NCI-H2029 treated with DMSO at 0.1 percent for 48 hours (cell line): ENCODE data around the gene SLC7A10.

ENCODE experiments used
- DNase-seq: peaks from one replicate; lab custom pipeline; 2025; lab: John Stamatoyannopoulos, UW

SLC7A10 gene

DNA sequence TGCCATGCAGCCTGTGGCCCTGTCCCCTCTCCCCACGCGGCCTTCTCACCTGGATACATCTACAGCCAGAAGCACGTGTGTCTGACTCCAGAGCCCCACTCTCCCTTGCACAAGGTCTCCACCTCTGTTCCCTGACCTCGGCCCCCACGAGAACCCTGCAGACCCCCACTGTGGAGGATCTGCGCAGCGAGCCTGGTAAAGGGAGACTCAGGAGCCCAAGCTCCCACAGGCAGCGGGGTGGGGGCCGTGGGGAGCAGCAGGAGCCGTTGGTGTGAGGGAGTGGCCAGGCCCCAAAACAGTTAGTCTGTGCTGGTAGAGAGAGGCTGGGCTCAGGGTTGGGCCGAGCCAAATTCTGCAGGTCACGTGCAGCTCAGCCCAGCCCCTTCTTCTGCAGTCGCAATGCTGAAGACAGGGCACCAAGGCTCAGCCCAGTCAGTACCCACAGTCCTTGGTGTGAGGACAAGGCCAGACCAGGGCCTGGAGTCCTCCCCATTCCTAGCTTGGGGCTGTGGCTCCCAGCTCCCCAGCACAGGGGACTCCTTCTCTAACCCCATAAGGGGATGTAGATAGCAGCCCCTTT is 28.7 kb upstream of the SLC7A10 start:
- DNase-seq, result no peak

DNA sequence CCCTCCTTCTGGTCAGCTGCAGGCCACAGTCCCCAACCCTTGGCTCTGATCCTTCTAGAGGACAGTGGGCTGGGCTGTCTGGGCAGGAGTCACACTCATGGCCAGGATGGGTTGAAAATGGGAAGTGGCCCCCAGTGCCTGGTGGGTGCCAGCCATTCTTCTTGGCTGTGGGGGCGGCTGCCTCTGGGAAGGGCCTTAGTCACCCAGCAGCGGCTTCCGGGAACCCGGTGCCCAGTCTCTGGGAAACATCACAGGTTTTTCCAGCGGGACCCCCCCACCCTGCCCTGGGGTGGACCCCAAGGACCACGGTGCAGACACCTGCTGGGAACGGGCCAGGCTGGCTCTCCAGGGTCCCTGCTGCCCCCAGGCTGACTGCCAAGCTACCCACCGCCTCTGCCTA is 27.3 kb upstream of the SLC7A10 start:
- DNase-seq, result no peak

DNA sequence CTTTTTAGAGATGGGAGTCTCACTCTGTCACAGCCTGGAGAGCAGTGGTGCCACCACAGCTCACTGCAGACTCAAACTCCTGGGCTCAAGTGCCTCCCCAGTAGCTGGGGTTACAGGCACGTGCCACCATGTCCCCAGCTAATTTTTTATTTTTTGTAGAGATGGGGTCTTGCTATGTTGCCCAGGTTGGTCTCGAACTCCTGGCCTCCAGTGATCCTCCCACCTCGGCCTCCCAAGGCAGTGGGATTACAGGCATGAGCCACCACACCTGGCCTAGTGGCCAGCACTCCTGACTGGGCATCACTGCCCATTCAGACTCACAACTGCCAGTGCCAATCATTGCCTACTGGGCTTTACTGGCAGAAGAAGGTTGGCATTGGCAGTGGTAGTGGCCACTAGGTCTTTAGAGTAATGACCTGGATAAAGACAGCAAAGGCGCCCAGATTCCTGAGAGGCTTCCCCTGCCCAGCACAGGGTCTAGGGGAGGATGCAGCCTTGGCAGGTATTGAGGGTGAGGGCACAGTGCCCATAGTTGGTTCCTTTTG is 26.8 kb upstream of the SLC7A10 start:
- no peak for DNase-seq

DNA sequence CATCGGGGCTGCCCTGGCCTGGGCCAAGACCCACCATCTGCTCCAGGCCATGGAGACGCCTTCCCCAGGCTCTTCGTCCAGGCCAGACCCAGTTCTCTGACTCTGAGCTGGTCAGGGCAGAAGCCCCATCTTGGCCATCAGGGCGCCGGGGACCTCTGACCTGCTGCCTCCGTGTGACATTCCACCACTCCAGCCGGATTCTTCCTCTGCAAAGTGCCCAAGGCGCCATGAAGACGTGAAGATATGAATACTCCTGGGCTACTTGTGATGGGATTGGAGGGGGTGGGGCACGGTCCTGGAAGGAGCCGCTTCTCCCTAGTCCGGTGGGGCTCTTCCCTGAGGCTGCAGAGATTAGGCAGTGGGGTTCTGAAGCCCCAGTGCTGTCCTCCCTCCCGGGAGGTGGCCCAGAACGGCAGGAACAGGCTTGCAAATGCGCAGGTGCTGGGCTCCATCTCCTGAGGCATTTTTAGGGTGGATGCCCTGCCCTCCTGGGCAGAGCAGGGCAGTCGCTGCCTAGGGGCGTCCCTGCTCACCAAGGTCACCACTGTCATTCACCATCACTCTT is 26.0 kb upstream of the SLC7A10 start:
- DNase-seq, result no peak

DNA sequence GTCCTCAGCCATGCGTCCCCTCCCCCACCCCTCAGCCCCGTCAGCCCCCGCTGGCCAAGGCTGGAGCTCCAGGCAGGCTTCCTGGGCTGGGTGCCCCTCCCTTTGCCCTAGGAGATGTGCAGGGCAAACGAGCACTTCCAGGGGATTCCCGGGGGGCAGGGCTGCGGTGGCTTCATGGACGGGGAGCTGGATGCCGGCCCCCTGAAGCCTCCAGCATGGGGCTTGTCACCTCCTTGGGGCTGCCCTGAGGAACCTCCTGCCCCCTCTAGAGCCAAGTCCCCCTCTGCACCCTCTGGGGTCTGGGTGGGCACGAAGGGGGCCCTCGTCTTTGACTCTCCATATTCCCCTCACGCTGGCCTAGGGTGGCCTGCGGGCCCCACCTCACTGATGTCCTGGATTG is 25.4 kb upstream of the SLC7A10 start:
- no peak for DNase-seq

DNA sequence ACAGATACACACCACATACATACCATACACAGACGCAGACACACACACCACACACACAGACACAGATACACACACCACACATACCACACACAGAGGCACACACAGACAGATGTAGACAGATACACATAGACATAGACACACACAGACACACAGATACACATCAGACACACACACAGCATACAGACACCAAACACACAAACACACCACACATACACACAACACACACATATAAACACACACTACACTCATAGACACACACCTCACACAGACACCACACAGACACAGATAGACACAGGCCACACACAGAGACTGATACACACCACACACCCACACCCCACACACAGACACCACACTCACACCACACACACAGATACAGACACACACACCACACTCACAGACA is 24.9 kb upstream of the SLC7A10 start:
- DNase-seq, result no peak

DNA sequence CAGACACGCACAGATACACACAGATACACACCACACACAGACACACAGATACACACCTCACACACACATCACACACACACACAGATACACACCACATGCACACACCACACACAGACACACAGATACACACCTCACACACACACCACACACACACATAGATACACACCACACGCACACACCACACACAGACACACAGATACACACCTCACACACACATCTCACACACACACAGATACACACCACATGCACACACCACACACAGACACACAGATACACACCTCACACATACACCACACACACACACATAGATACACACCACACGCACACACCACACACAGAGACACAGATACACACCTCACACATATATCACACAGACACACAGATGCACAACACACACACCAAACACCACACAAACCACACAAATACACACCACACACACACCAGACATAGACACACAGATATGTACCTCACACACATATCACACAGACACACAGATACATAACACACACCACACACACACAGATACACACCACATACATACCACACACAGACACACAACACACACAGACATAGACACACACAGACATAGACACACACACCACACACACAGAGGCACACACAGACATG is 24.2 kb upstream of the SLC7A10 start:
- no peak for DNase-seq

DNA sequence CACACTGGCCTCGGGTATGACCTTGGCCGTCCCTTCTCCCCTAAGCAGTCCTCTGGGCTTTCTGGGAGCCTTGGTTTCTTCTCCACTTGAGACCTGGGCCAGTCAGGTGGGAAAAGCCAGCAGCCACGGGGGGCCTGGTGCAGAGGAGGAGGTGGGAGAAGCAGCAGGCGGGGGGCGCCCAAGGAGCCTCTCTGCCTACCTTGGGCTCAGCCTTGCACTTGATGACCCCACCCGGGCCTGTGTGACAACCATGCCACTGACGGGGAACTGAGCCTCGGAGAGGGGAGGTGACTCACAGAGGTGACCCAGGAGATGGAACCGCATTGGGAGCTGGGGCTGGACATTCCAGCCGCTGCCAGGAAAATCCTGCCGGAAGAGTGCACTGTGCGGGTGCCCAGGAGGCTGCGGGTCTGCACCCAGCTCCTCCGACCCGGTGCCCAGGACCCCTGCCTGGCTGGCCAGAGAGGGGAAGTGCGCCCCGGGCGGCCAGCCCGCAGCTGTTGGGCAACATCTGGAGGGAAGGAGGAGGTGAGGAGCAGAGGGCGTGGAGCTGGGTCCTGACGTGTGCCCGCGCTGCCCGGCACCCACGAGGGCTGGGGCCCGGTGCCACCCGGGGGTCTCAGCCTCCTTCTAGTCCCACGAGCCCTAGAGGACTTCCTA is 23.4 kb upstream of the SLC7A10 start:
- DNase-seq, result no peak

DNA sequence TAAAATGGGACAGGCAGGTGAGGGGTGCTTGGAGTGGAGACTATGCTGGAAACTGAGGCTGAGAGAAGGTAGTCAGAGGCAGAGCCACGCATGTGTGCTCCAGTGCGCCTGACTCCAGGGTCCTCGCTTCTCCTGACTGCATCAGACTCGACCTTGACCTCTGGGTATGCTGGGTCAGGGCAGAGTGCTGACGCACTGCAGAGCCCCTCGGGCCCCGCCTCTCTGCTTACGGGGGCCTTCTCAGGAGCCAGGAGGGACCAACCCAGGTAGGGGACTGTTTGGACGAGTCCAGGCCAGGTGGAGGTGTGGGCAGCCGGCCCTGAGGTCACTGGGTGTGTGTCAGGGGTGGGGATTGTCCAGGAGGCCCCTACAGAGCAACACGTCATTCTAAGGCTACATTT is 22.9 kb upstream of the SLC7A10 start:
- no peak for DNase-seq

DNA sequence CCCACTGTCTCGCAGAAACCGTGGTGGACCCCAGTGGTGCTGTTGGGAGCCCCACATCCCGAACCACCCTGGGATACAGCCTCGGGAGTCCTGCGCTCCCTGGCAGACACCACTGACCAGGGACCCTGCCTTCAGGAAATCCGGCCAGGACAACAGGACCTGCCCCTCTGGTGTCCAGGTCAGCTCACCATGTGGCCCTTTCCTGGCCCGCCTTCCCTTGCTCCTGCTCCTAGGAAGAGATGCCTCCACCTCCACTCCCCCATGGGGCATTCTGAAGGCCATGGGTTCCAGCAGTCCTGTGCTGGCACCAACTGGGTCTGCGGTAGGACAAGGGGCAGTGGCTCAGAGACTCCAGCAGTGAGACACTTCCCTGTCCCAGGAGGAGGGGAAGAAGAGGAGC is 22.5 kb upstream of the SLC7A10 start:
- no peak for DNase-seq

DNA sequence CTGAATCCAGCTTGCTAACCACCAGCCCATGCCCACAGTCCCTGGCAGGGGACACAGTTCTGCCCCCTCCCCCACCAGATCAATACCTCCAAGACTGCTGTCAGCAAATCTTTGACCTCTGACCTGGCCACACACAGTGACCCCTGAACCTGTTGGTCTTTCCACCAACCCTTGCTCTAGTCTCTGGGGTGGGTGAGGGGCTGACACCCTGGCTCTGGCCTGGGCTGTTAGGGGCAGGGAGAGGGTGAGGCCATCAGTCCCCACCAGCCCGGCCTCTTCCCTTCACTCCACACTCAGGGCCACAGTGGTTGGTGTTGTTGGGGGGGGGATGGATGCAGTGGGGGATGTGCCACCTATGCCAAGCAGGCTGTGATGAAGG is 21.8 kb upstream of the SLC7A10 start:
- no peak for DNase-seq

DNA sequence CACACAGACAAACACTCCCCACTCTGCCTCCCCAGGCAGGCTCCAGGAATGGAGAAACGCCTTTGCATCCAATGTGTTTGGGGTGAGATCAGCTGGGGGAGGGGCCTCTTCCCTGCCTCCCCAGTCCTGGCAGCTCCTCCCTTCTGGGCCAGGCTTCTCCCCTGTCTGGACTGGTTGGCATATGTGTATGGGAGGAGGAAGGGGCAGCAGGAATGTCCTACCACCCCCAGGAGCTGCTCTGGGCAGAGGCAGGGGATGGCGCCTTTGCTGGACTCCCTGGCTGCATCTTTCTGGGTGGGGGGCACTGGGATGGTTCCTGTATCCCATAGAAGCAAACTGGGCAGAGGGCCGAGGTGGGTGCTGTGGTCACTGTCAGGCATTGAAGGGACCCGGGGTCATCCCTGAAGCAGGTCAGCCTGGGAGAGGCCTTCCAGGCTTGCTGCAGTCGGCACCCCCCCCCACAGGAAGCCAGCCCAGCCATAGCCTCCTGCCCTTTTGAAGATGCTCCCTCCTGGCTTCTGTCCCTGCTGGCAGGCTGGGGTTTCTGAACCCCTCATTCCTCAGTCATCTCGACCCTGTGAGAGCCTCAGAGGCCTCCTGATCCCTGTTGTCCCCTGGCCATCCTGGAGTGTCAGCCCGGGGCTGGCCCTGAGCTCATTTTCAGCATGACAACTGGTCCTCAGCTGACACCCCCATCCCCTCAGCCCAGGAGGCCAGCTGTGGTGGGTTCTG is 21.2 kb upstream of the SLC7A10 start:
- DNase-seq, result no peak

DNA sequence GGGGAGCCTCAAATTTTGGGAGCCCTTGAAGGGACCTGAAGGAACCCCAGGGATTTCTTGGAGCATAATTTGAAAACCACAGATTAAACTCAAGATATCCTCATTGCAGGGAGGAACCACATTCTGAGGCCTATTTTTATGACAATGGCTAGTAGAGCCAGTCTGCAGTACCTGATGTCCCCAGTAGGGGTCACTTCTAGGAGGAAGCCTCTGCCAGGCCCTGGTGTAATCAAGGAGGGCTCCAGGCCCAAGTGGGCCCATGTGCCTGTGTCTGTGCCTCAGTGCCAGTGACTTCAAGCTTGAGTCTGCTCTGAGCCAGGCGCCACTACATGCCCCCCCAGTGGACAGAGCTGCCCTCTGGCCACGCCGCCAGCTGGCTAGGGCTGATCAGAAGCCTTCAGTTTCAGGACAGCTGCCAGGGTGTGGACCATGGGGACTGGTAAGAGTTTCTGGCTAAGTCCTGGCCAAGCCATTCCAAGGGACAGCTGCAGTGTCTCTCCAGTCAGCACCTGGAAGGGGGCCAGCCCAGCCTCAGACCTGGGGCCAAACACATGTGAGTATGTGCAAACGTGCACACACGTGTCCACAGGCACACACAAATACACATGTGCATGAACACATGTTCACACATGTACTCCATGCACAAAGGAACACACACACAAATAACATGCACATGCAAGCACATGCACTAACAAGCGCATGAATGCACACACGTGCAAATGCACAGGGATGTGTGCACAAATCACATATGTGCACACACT is 20.5 kb upstream of the SLC7A10 start:
- no peak for DNase-seq

DNA sequence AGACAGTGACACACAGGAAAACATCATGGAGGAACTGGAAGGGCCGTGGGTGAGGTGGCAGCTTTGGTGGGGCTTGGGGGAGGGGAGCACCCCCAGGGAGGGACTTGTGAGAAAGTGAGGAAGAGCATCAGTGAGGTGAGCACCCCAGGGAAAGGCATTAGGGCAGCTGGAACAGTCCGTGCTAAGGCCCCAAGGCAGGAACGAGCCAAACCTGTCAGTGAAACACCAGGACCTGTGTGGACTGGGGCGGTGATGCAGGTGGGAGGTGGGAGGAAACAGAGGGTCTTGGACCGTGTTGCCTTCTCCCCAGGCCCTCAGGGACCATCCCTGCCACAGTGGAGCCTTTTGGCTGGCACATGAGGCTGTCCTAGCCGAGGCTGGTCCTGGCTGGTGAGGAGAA is 17.3 kb upstream of the SLC7A10 start:
- DNase-seq, result no peak

DNA sequence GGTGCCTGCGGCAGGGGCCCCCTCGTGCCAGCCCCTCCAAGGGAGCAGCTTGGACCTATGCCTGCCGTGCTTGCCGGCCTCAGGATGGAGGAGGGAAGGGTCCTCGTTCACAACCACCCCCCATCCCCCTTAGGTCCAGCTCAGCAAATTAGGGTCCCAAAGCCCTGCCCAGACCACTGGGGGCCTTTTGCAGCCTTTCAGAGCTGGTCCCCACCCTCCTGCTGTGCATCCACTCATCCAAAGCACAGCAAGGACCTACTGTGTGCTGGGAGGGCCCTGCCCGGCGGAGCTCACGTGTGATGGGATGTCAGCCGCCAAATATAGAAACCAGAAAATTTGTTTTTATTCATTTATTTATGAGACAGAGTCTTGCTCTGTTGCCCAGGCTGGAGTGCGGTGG is 16.5 kb upstream of the SLC7A10 start:
- DNase-seq, result no peak

DNA sequence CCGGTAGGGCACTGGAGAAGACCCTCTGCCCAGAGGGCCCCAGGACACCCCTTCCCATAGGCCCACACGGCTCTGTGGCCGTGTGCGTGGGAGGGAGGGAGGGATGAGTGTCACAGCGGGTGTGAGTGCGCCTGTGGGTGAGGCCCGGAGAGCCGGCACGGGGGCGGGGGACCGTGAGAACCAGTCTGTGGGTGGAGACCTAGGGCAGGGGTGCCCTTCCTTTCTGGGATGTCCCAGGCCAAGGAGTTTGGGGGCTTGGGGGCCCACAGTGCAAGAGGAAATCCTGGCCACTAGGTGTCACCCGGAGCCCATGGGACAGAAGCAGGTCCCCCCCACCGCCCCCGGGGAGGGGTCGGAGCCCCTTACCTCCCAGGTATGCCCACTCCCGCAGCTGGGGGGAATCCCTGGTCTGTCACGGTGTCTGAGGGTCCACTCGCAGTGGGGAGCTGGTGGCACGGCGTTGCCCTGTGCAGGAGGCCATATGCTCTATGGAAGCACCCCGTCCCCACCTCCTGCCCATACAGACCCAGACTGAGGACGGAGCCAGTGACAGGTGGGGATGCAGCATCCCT is 16.0 kb upstream of the SLC7A10 start:
- no peak for DNase-seq

DNA sequence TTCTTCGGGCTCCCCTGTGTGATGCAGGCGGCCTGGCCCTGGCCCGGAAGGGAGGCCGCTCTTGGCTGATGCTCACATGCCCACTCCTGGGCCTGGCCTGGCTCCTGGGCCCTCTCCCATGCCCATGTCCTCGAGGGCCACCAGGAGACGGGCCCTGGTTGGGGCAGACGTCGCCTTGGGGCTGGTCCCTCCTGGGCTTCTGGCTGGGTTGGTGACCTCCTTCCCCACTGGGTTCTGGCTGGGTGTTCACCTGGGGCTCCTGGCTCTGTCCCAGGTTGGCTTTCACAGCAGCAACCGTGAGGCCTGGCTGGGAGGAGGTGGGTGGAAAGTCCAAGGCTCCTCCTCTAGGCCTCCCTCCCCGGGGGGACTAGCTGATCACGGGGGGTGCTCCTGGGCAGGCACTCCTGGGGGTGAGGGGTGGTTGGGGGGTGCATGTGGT is 15.5 kb upstream of the SLC7A10 start:
- no peak for DNase-seq

DNA sequence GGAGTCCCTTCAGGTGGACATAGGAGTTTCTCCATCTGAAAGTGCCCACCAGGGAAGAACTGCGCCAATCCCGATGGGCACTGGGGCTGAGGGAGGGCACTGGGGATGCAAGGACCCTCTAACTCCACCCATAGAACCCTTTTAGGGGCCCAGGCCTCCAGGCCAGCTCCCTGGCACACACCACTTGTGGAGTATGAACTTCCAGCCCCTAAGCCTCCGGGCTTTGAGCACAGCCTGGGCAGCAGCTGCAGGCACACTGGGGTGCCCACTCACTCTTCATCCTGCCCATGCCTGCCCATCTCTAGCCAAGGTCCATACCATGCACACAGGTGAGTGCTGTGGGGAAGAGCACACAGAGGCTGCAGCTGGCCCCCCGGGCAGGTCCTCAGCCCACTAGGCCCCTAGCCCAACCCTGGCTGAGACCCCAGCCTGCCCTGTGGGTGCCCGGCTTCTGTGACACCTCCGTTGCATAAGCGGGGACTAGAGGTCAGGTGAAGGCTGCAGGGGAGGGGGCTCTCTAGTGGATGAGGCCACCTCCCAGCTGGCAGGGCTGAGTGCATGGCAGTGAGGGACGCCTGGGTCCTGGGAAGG is 14.6 kb upstream of the SLC7A10 start:
- no peak for DNase-seq

DNA sequence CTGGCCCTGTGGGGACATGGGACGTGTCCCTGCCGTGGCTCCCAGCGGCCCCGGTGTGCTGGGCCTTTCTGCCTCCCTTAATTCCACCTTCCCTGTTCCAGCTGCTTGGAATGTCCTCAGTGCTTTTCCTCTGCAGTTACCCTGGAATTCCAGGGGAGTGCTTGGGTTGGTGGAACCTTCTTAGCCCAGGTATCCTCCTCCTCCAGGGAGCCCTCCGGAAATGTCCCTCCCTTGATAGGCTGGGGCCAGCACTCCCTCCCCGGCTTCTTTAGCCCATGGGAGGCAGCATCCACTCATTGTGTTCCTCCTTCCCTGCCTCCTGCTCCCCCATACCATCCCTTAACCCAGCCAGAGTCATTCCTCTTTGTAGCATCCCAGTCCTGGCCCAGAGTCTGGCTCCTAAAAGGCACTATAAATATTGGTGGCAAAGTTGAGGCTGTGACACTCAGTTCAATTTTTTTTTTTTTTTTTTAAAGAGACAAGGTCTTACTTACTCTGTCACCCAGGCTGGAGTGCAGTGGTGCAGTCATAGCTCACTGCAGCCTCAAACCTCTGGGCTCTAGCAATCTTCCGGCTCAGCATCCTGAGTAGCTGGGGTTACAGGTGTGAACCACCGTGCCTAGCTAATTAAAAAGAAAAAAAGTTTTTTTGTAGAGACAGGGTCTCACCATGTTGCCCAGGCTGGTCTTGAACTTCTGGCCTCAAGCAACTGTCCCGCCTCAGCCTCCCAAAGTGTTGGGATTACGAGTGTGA is 13.7 kb upstream of the SLC7A10 start:
- DNase-seq, result no peak

DNA sequence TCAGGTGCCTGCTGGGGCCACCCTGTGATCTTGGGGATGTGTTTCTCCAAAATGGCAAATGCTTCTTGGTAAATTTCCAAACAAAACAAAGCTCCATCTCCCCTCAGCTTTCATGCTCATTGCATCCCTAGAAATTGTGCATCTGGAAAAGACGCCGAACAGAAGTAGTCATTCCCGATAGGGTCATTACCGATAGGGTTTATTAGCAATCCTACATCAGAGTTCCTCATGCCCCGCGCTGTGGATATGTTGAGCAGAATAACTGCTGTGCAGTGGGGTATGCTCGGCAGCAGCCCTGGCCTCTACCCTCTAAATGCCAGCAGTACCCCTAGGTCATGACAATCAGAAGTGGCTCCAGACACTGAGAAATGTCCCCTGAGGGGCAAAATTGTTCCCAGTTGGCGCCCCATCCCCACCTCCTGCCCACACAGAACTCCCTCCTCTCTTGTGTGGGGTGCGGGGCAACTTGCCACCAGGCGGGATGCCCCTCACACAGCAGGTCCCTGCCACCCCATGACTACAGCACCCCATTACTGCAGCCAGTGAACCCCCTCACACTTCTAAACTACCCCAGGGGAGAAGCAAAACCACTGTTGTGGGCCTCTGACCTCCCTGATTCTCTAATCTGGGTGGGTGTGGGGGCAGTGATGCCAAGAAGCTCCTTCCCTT is 13.0 kb upstream of the SLC7A10 start:
- DNase-seq, result no peak
